Measurements from ENCODE around the gene CASP2. TPM values are rescaled to one million over a fixed set of nuclear protein-coding genes. Genes with fewer than 3 reads are reported as not detected.

CASP2 gene
- total and polyA plus RNA-seq, 4 donors: 3.4 to 11.3 (median 4.1) TPM

GRCh38 chr7:143290293-143290692, 2.1 kb downstream of the CASP2 start:
- peaks cover 6 to 33% (median 19%) of the 10 kb centered on the region in 4 donors for H3K4me1 ChIP-seq (ENCODE audit: control insufficient read depth in 4 of 4, insufficient read depth in 4 of 4, low read length in 3 of 4)
- peaks cover 11 to 30% (median 23%) of the 10 kb centered on the region in 4 donors for H3K36me3 ChIP-seq (ENCODE audit: control insufficient read depth in 4 of 4, insufficient read depth in 3 of 4, low read depth in 1 of 4, low read length in 3 of 4)
- H3K9me3 ChIP-seq (ENCODE audit: control insufficient read depth in 4 of 4, low read length in 3 of 4): no peaks in the 10 kb centered on the region
- no peak for TF ChIP-seq REST (IDR thresholded peaks at IDR 0.05)
- TF ChIP-seq JUND (IDR thresholded peaks at IDR 0.05): no peak
- TF ChIP-seq HNF4G (IDR thresholded peaks at IDR 0.05): no peak
- TF ChIP-seq CTCF (IDR thresholded peaks at IDR 0.05; ENCODE audit: low read depth, low read length, missing input control): no peak
- TF ChIP-seq FOXA2 (IDR thresholded peaks at IDR 0.05): no peak
- no peak for TF ChIP-seq ATF3 (IDR thresholded peaks at IDR 0.05)
- TF ChIP-seq ZBTB33 (IDR thresholded peaks at IDR 0.05): no peak
- no peak for TF ChIP-seq RAD21 (IDR thresholded peaks at IDR 0.05)
- no peak for TF ChIP-seq SP1 (IDR thresholded peaks at IDR 0.05)
- no peak for TF ChIP-seq FOXA1 (IDR thresholded peaks at IDR 0.05)
- no peak for TF ChIP-seq EGR1 (IDR thresholded peaks at IDR 0.05; ENCODE audit: low read depth in 2 of 2)
- TF ChIP-seq HNF4A (conservative IDR thresholded peaks at IDR 0.05): no peak
- no peak for TF ChIP-seq YY1 (IDR thresholded peaks at IDR 0.05)
- TF ChIP-seq MAX (IDR thresholded peaks at IDR 0.05): no peak
- TF ChIP-seq NR2F2 (IDR thresholded peaks at IDR 0.05): no peak
- DNase-seq (ENCODE audit: low spot score): no peak
- no peaks in the 10 kb centered on the region for H3K27me3 ChIP-seq (ENCODE audit: control insufficient read depth in 4 of 4, insufficient read depth in 4 of 4, low read length in 3 of 4)
- no peak overlapping the region for H3K27ac ChIP-seq (ENCODE audit: low read depth in 1 of 2, low read length in 2 of 2)
- WGBS: 80% methylated on average over 4 of the region's 4 CpGs
- H3K4me3 ChIP-seq (ENCODE audit: low read depth in 1 of 3, low read length in 3 of 3): no peak overlapping the region
- no peak overlapping the region for H3K9ac ChIP-seq (ENCODE audit: low read depth in 1 of 2, low read length in 2 of 2)

GRCh38 chr7:143292876-143293275, 4.7 kb downstream of the CASP2 start:
- no peak for DNase-seq (ENCODE audit: low spot score)
- no peak overlapping the region for H3K27ac ChIP-seq (ENCODE audit: low read depth in 1 of 2, low read length in 2 of 2)
- peaks cover 11 to 43% (median 36%) of the 10 kb centered on the region in 4 donors for H3K36me3 ChIP-seq (ENCODE audit: control insufficient read depth in 4 of 4, insufficient read depth in 3 of 4, low read depth in 1 of 4, low read length in 3 of 4)
- no peak overlapping the region for H3K9ac ChIP-seq (ENCODE audit: low read depth in 1 of 2, low read length in 2 of 2)
- H3K9me3 ChIP-seq (ENCODE audit: control insufficient read depth in 4 of 4, low read length in 3 of 4): no peaks in the 10 kb centered on the region
- H3K27me3 ChIP-seq (ENCODE audit: control insufficient read depth in 4 of 4, insufficient read depth in 4 of 4, low read length in 3 of 4): no peaks in the 10 kb centered on the region
- 98% methylated on average over 5 of the region's 5 CpGs for WGBS
- peaks cover 0 to 17% (median 8%) of the 10 kb centered on the region in 4 donors for H3K4me1 ChIP-seq (ENCODE audit: control insufficient read depth in 4 of 4, insufficient read depth in 4 of 4, low read length in 3 of 4)
- no peak overlapping the region for H3K4me3 ChIP-seq (ENCODE audit: low read depth in 1 of 3, low read length in 3 of 3)
- TF ChIP-seq MAX (IDR thresholded peaks at IDR 0.05) (no peak), RAD21 (IDR thresholded peaks at IDR 0.05) (no peak), HNF4G (IDR thresholded peaks at IDR 0.05) (no peak), ZBTB33 (IDR thresholded peaks at IDR 0.05) (no peak), RXRA (IDR thresholded peaks at IDR 0.05) (no peak), JUND (IDR thresholded peaks at IDR 0.05) (no peak), NR2F2 (IDR thresholded peaks at IDR 0.05) (no peak), GABPA (IDR thresholded peaks at IDR 0.05 in 1 of 2, conservative IDR thresholded peaks at IDR 0.05 in 1 of 2) (no peak), TAF1 (conservative IDR thresholded peaks at IDR 0.05) (no peak), REST (IDR thresholded peaks at IDR 0.05) (no peak), SP1 (IDR thresholded peaks at IDR 0.05) (no peak), FOXA1 (IDR thresholded peaks at IDR 0.05) (no peak), YY1 (IDR thresholded peaks at IDR 0.05) (no peak)

Measured in liver (tissue), 9 donors.